Mesendoderm (in vitro differentiated cells): ENCODE measurements around the gene SARS2.

Source experiments
- DNase-seq: peaks from one replicate; pipeline ENCODE4 v3.0.0; 2013
- H2AK5ac ChIP-seq: 2 replicates; pipeline ENCODE4 v1.6.1; 2013; ENCODE audit warnings: low read length, inconsistent platforms
- H2BK120ac ChIP-seq: 2 replicates; pipeline ENCODE4 v1.6.1; 2013; ENCODE audit warnings: low read depth, mild to moderate bottlenecking, low read length, moderate library complexity, mixed read lengths
- H2BK15ac ChIP-seq: replicated peaks from 2 replicates; pipeline ENCODE4 v1.6.1; 2013; ENCODE audit warnings: low read depth, mild to moderate bottlenecking, moderate library complexity
- H2BK5ac ChIP-seq: 2 replicates; pipeline ENCODE4 v1.6.1; 2013; ENCODE audit warnings: low read length, inconsistent platforms
- H3K18ac ChIP-seq: 2 replicates; pipeline ENCODE4 v1.6.1; 2013; ENCODE audit warnings: mild to moderate bottlenecking, low read length, mixed read lengths
- H3K23ac ChIP-seq: one replicate; pipeline ENCODE4 v1.6.1; 2013; ENCODE audit warnings: low read length
- H3K27ac ChIP-seq: 2 replicates; pipeline ENCODE4 v1.5.1; 2013; ENCODE audit warnings: low read depth, mild to moderate bottlenecking, inconsistent platforms, low read length, moderate library complexity
- H3K27me3 ChIP-seq: 2 replicates; pipeline ENCODE4 v1.6.1; 2013; ENCODE audit warnings: low read length, control low read depth, mild to moderate bottlenecking, inconsistent platforms; ENCODE audit not compliant: insufficient read depth, poor library complexity
- H3K36me3 ChIP-seq: 2 replicates; pipeline ENCODE4 v1.6.1; 2013; ENCODE audit warnings: low read length, inconsistent platforms; ENCODE audit not compliant: control insufficient read depth, insufficient read depth
- H3K4ac ChIP-seq: one replicate; pipeline ENCODE4 v1.6.1; 2013; ENCODE audit warnings: low read depth, mild to moderate bottlenecking, low read length, moderate library complexity
- H3K4me1 ChIP-seq: 2 replicates; pipeline ENCODE4 v1.6.1; 2013; ENCODE audit warnings: low read depth, low read length, inconsistent platforms; ENCODE audit not compliant: control insufficient read depth
- H3K4me2 ChIP-seq: 2 replicates; pipeline ENCODE4 v1.6.1; 2013; ENCODE audit warnings: low read length
- H3K4me3 ChIP-seq: 2 replicates; pipeline ENCODE4 v1.5.1; 2013; ENCODE audit warnings: mild to moderate bottlenecking, low read length
- H3K56ac ChIP-seq: one replicate; pipeline ENCODE4 v1.6.1; 2013; ENCODE audit warnings: low read length
- H3K79me1 ChIP-seq: 2 replicates; pipeline ENCODE4 v1.6.1; 2013; ENCODE audit warnings: low read length, inconsistent platforms
- H3K79me2 ChIP-seq: 2 replicates; pipeline ENCODE4 v1.6.1; 2013; ENCODE audit warnings: mild to moderate bottlenecking, low read length; ENCODE audit not compliant: control insufficient read depth, insufficient read depth
- H3K9ac ChIP-seq: 2 replicates; pipeline ENCODE4 v1.6.1; 2013; ENCODE audit warnings: low read length, inconsistent platforms
- H4K5ac ChIP-seq: one replicate; pipeline ENCODE4 v1.6.1; 2013; ENCODE audit warnings: low read length
- H4K8ac ChIP-seq: one replicate; pipeline ENCODE4 v1.6.1; 2013; ENCODE audit warnings: low read depth, mild to moderate bottlenecking, control low read depth, low read length, moderate library complexity
- WGBS: extraction: QIAGEN DNeasy Blood & Tissue Kit; methylation state at CpG from one replicate; pipeline ENCODE4 v1.1.7; 2013; ENCODE audit warnings: low lambda C conversion rate, missing lambda C conversion rate; ENCODE audit not compliant: insufficient coverage; ENCODE audit errors: extremely low coverage; 5-methylcytosine and 5-hydroxymethylcytosine counted together

SARS2 gene

GRCh38 chr19:38932425-38933179 is 2.0 kb upstream of the SARS2 start:
- H2AK5ac ChIP-seq = no peak overlapping the region
- no peak overlapping the region for H3K4ac ChIP-seq
- no peak overlapping the region for H3K23ac ChIP-seq
- no peak overlapping the region for H4K5ac ChIP-seq
- H3K4me2 ChIP-seq = no peak overlapping the region
- H3K79me1 ChIP-seq = peaks cover 12% of the 10 kb centered on the region
- H3K36me3 ChIP-seq = peaks cover 1% of the 10 kb centered on the region
- H3K27ac ChIP-seq = no peak overlapping the region
- no peak overlapping the region for H2BK120ac ChIP-seq
- H3K27me3 ChIP-seq = no peaks in the 10 kb centered on the region
- no peak overlapping the region for H3K56ac ChIP-seq
- no CpG with 5 or more reads among the region's 29 CpGs for WGBS
- H2BK15ac ChIP-seq = no peak overlapping the region
- no peak overlapping the region for H3K9ac ChIP-seq
- peaks cover 17% of the 10 kb centered on the region for H3K79me2 ChIP-seq
- H3K4me3 ChIP-seq = no peak overlapping the region
- peaks cover 2% of the 10 kb centered on the region for H3K4me1 ChIP-seq
- no peak overlapping the region for H3K18ac ChIP-seq
- DNase-seq = peak; percentile 67
- H2BK5ac ChIP-seq = no peak overlapping the region
- no peak overlapping the region for H4K8ac ChIP-seq

- no peak for DNase-seq
- H3K27me3 ChIP-seq = no peaks in the 10 kb centered on the region
- H2BK5ac ChIP-seq = no peak overlapping the region
- no peak overlapping the region for H3K4ac ChIP-seq
- no peak overlapping the region for H4K8ac ChIP-seq
- H3K4me1 ChIP-seq = peaks cover 2% of the 10 kb centered on the region
- H3K79me2 ChIP-seq = peaks cover 17% of the 10 kb centered on the region
- no peak overlapping the region for H3K18ac ChIP-seq
- H3K9ac ChIP-seq = peak overlapping the region; percentile 90
- H3K79me1 ChIP-seq = peaks cover 12% of the 10 kb centered on the region
- H3K4me3 ChIP-seq = peak overlapping the region; percentile 74
- H3K23ac ChIP-seq = no peak overlapping the region
- no peak overlapping the region for H4K5ac ChIP-seq
- H3K56ac ChIP-seq = peak overlapping the region; percentile 97
- peaks cover 1% of the 10 kb centered on the region for H3K36me3 ChIP-seq
- peak overlapping the region; percentile 88 for H3K4me2 ChIP-seq
- no peak overlapping the region for H2BK15ac ChIP-seq
- no peak overlapping the region for H3K27ac ChIP-seq
- H2AK5ac ChIP-seq = peak overlapping the region; percentile 28
- no peak overlapping the region for H2BK120ac ChIP-seq
- no CpG with 5 or more reads among the region's 8 CpGs for WGBS
Observed at GRCh38 chr19:38931521-38931793, 894 bp upstream of the SARS2 start.

GRCh38 chr19:38930776-38931520 is 385 bp upstream of the SARS2 start, which contains the start of gene MRPS12:
TSS of gene MRPS12 (plus strand) at chr19:38930944. CDS start at chr19:38931295, 351 bp downstream.
- Histone ChIP-seq H3K4me2 (peak within 1 kb of the TSS; percentile 88), H3K79me2 (peaks cover 17% of the 10 kb centered on the region)

GRCh38 chr19:38928391-38929001 is 2.1 kb downstream of the SARS2 start:
- no peak overlapping the region for H3K4ac ChIP-seq
- no peak overlapping the region for H3K27ac ChIP-seq
- H3K27me3 ChIP-seq = no peaks in the 10 kb centered on the region
- H4K8ac ChIP-seq = no peak overlapping the region
- no peak overlapping the region for H3K9ac ChIP-seq
- H3K4me2 ChIP-seq = no peak overlapping the region
- no peak overlapping the region for H3K18ac ChIP-seq
- no CpG with 5 or more reads among the region's 4 CpGs for WGBS
- peaks cover 11% of the 10 kb centered on the region for H3K79me1 ChIP-seq
- H4K5ac ChIP-seq = no peak overlapping the region
- no peak overlapping the region for H2BK120ac ChIP-seq
- H3K79me2 ChIP-seq = peaks cover 17% of the 10 kb centered on the region
- no peak overlapping the region for H3K23ac ChIP-seq
- H2AK5ac ChIP-seq = no peak overlapping the region
- H2BK15ac ChIP-seq = no peak overlapping the region
- H3K56ac ChIP-seq = no peak overlapping the region
- peaks cover 8% of the 10 kb centered on the region for H3K36me3 ChIP-seq
- DNase-seq = no peak
- H3K4me3 ChIP-seq = no peak overlapping the region
- peaks cover 2% of the 10 kb centered on the region for H3K4me1 ChIP-seq
- H2BK5ac ChIP-seq = no peak overlapping the region

More at GRCh38 chr19:38930776-38931520, 385 bp upstream of the SARS2 start, which contains the start of gene MRPS12:
- Histone ChIP-seq H3K56ac (peak within 1 kb of the TSS; percentile 97), H3K18ac (peak within 1 kb of the TSS; percentile 55), H3K4me3 (peak within 1 kb of the TSS; percentile 88), H2AK5ac (peak within 1 kb of the TSS; percentile 28), H3K9ac (peak within 1 kb of the TSS; percentile 92), H3K4ac (no peak within 1 kb of the TSS), H3K79me1 (peaks cover 12% of the 10 kb centered on the region), H4K8ac (peak within 1 kb of the TSS; percentile 87), H3K36me3 (peaks cover 3% of the 10 kb centered on the region), H2BK5ac (peak within 1 kb of the TSS; percentile 66), H3K27me3 (no peaks in the 10 kb centered on the region), H3K27ac (peak within 1 kb of the TSS; percentile 77), H4K5ac (peak within 1 kb of the TSS; percentile 33), H3K4me1 (peaks cover 2% of the 10 kb centered on the region), H3K23ac (peak within 1 kb of the TSS; percentile 51), H2BK120ac (no peak within 1 kb of the TSS), H2BK15ac (no peak within 1 kb of the TSS)
- peak; percentile 100 for DNase-seq
- no CpG with 5 or more reads among the region's 40 CpGs for WGBS

GRCh38 chr19:38924388-38924787 is 6.2 kb downstream of the SARS2 start:
- H3K18ac ChIP-seq = no peak overlapping the region
- peaks cover 9% of the 10 kb centered on the region for H3K36me3 ChIP-seq
- no peak overlapping the region for H4K5ac ChIP-seq
- no peaks in the 10 kb centered on the region for H3K4me1 ChIP-seq
- no peaks in the 10 kb centered on the region for H3K27me3 ChIP-seq
- H3K27ac ChIP-seq = no peak overlapping the region
- no peak overlapping the region for H3K56ac ChIP-seq
- no peak overlapping the region for H2AK5ac ChIP-seq
- H3K4me3 ChIP-seq = no peak overlapping the region
- DNase-seq = no peak
- no peak overlapping the region for H4K8ac ChIP-seq
- no peak overlapping the region for H3K23ac ChIP-seq
- H3K79me1 ChIP-seq = no peaks in the 10 kb centered on the region
- no peak overlapping the region for H2BK5ac ChIP-seq
- no peak overlapping the region for H2BK120ac ChIP-seq
- no CpG with 5 or more reads among the region's 7 CpGs for WGBS
- H3K4ac ChIP-seq = no peak overlapping the region
- H3K9ac ChIP-seq = no peak overlapping the region
- peaks cover 4% of the 10 kb centered on the region for H3K79me2 ChIP-seq
- no peak overlapping the region for H2BK15ac ChIP-seq
- no peak overlapping the region for H3K4me2 ChIP-seq
